ENCODE measurements around the gene BPIFA3.

The BPIFA3 gene

DNA sequence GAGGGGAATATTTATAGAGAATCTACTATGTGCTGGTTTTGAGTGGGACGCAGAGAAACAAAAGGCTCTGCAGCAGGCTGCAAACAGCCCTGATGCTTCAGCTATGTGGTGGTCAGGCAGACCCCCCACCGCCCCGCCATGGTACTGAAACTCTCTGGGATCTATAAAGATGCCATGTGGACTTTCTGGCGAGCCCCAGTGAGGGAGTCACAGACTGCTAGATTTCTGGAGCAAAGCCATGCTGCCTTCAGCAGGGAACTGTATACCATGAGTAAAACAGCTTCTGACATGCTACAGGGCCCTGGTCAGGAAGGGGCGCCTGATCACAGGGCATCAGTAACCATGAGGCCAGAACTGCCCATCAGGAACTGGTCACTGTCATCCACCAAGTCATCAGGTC, 46.6 kb downstream of the BPIFA3 start:
- no peak for DNase-seq (ENCODE audit: low spot score)

- DNase-seq (ENCODE audit: low spot score) = no peak
These were observed 50.5 kb downstream of the BPIFA3 start for GRCh38 chr20:33267701-33268100.

DNA sequence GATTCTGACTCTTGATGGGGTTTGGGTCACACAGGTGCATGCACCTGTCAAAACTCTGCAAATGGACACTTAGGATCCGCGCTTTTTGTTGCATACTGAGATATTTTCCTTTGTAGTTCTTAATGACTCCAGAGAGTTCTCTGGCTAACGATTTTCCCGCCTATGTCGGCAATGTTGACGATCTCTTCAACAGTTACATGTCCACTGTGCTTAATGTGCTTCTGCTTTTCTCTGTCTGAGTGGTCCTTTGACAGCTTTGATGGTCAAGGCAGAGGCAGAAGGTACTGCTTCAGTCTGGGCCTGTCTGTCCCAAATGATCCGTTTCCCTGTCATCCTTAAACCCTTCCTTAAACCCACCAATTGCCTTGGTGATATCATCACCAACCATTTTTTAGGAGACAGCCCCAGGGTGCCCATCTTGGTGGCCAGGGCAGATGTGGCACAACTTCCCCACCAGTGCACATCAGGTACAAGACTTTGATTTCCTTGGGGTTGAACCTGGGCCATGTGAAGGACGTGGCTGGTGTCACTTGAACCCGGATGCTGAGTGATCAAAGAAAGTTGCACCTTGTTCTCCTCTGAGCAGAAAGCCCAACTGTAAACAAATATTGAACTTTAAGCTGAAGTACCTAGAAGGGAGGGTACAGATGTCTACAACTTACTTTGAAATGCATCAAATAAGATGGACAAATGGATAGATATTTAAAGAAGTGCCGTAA, 55.2 kb downstream of the BPIFA3 start:
- DNase-seq (ENCODE audit: low spot score) = no peak

- DNase-seq (ENCODE audit: low spot score) = no peak
These were observed 56.1 kb downstream of the BPIFA3 start for GRCh38 chr20:33273117-33273851.

GRCh38 chr20:33275215-33275614, 58.1 kb downstream of the BPIFA3 start:
- no peak for DNase-seq (ENCODE audit: low spot score)

DNA sequence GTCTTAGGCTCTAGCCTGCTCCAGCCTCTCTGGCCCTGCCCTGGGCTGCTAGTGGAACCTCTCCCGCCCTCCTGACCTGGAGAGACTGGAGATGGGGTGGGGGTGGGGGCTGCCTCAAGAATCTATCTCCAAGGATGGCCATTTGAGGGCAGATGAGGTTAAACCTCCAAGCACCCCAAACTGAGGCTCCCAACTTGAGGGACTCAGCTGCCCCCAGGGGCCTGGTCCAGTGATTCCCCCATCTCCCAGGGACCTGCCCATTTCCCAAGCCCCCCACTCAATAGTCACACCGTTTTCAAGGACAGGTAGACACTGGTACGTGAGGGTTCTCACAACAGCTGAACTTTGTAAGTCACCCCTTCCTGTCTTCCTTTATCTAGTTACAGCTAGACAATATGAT, 58.7 kb downstream of the BPIFA3 start:
- no peak for DNase-seq (ENCODE audit: low spot score)

DNA sequence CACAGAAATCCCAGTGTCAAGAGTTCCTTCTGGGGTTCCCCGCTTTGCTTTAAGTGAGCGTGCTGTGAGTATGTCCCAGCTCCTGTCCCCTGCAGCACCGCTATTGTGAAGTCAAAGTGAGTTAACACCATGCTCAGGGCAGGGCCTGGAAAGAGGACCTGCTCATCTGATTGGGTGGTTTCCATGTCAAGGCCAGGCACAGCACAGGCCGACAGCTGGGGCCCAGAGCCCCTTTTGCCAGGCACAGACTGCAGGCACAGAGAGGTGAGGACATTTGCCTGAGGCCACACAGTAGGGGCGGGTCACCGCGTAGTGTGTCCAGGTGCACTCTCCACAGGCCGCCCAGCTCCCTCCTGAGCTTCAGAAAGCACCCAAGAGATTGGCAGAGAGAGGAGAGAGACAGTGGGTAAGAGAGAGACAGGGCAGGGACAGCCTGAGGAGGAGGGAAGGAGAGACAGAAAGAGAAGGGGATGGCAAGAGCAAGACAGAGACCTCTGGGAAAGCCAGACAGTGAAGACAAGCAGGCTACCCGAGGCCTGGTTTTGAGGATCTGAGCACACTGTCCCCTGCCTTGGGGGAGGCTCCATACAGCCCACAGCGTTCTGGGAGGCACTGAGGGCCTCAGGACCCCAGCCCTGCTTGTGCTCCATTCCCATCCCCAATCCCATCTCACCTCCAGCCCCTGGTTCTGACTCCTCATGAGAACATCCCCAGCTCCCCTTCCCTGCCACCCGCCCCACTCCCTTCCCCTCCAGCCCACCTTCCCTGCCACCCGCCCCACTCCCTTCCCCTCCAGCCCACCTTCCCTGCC, 59.4 kb downstream of the BPIFA3 start:
- no peak for DNase-seq (ENCODE audit: low spot score)

Data from COLO829 (cell line).